ENCODE results near the gene MYLK. TPM values are rescaled to one million over a fixed set of nuclear protein-coding genes. Genes with fewer than 3 reads are reported as not detected.

The MYLK gene
- total and polyA plus RNA-seq, 2 of the 4 experiments (the other 2 are of a cell fraction) = 299 to 484 TPM

DNA sequence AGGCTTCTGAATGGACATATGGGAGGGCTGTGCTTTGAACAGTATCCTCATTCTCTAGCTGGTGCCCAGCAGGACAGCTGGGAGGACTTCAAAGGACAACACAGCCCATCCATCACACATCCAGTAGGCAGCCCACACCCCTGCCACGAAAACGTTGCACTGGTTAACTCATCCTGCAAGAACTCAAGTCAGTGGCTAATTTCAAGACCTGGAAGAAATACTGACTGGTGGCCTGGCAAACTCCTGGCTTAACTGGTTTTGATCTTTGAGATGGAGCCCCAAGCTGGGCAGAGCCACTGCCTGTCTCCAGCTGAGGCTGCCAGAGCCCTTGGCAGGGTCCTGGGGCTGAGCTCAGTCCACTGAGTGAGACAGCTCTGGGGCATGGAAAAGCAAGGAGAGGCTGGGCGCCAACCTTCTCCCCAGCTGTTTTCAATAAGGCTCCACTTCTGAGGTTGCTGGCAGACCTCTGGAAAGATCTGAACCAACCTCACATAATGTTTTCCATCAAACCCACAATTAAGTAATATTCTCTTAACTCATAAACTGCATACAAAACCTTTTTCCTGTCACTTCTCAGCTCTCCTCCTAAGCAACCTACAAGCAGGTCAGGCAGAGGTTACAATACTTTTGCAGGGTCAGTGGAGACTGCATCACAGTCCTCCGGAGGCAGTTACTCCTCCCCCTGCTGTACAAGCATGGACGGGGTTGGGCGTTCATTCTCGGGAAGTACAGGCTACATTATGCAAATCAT is 110.3 kb downstream of the MYLK start (continued):
- no peak for TF ChIP-seq NFE2L2 (IDR thresholded peaks at IDR 0.05; ENCODE audit: low read depth, low read length)
- TF ChIP-seq POLR2A (IDR thresholded peaks at IDR 0.05; ENCODE audit: low read depth, low read length) = no peak

DNA sequence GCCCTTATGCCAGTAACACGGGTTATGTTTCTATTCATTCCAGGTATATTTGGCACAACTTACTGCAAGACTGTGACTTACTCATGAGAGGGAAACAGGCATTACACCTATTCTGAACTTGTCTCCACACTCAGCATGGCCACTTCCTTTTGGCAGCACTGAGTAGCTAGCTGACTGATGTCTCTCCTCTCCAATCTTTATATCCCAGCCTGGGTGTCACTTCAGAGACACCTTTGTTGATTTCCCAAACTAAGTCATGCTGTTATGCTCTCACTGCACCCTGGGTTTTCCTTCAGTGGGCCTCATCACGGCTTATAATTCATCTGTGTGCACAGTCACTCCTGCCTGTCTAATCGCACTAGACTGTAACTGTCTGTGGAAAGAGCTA is 114.8 kb downstream of the MYLK start:
- DNase-seq (no peak), ATAC-seq (ENCODE audit: low read depth) (no peak)
- H2BK5ac ChIP-seq (ENCODE audit: low read depth, low read length, poor library complexity, severe bottlenecking) = peak overlapping the region; percentile 24
- peak overlapping the region in 1 of 2 experiments; percentile 49; a peak in 3 of 4 replicates for H4K8ac ChIP-seq (ENCODE audit: low read depth in 2 of 2, low read length in 2 of 2)
- peak overlapping the region; percentile 23; the same call in 1 of the 2 replicates for H3K27ac ChIP-seq (ENCODE audit: insufficient read depth, low read length)
- H3K23ac ChIP-seq (ENCODE audit: low read depth, low read length) = peak overlapping the region; percentile 90; the same call in 1 of the 2 replicates
- in situ Hi-C loops (cut with MboI; ENCODE audit: low sequenced_read_pairs) (no loop called here), intact Hi-C loops (cut with micrococcal nuclease) (no loop called here), dilution Hi-C loops (cut with HindIII; ENCODE audit: low sequenced_read_pairs, unreplicated experiment) (no loop called here)
- H3K18ac ChIP-seq (ENCODE audit: low read depth, low read length) = peak overlapping the region; percentile 60
- H3K4me2 ChIP-seq (ENCODE audit: low read depth, low read length) = no peak overlapping the region
- H2BK20ac ChIP-seq (ENCODE audit: low read depth, low read length) = peak overlapping the region; percentile 64
- H3K14ac ChIP-seq (replicated peaks; ENCODE audit: low read depth, low read length) = peak overlapping the region; percentile 69
- ChIA-PET POLR2A (ENCODE audit: unreplicated experiment) (no interaction called here), CTCF (no interaction called here)
- H3K9me3 ChIP-seq (ENCODE audit: control insufficient read depth, insufficient read depth, low read length) = no peaks in the 10 kb centered on the region; the same call in 1 of the 2 replicates
- H2BK120ac ChIP-seq (ENCODE audit: low read depth, low read length) = peak overlapping the region; percentile 83
- no peak overlapping the region for H2AK9ac ChIP-seq (replicated peaks; ENCODE audit: low read depth, low read length, poor library complexity)
- peak overlapping the region; percentile 70; the same call in 1 of the 2 replicates for H4K91ac ChIP-seq (ENCODE audit: insufficient read depth, low read depth, low read length)
- H3K9ac ChIP-seq (ENCODE audit: low read depth, low read length) = no peak overlapping the region
- H3K79me1 ChIP-seq (ENCODE audit: low read depth in 1 of 2, low read length in 2 of 2) = peaks cover 14 to 64% of the 10 kb centered on the region in 2 experiments
- H4K20me1 ChIP-seq (ENCODE audit: insufficient read depth, low read length) = no peaks in the 10 kb centered on the region
- no peak overlapping the region for H3K4me3 ChIP-seq (ENCODE audit: insufficient read depth, low read depth, low read length)
- H2BK15ac ChIP-seq (ENCODE audit: low read depth, low read length) = peak overlapping the region; percentile 51; the same call in 1 of the 3 replicates
- H2AK5ac ChIP-seq (ENCODE audit: low read depth, low read length) = peak overlapping the region; percentile 86; the same call in 1 of the 2 replicates
- peaks cover 33% of the 10 kb centered on the region for H3K36me3 ChIP-seq (ENCODE audit: control insufficient read depth, insufficient read depth, low read length)
- H3K4me1 ChIP-seq (ENCODE audit: control insufficient read depth, insufficient read depth, low read length) = peaks cover 21% of the 10 kb centered on the region
- peaks cover 29% of the 10 kb centered on the region for H3K9me1 ChIP-seq (ENCODE audit: insufficient read depth, low read length)
- peak overlapping the region; percentile 57 for H4K5ac ChIP-seq (ENCODE audit: low read depth, low read length)
- BruUV-seq (replicated peaks) = no TSS peak
- H3K56ac ChIP-seq (ENCODE audit: extremely low read depth, insufficient read depth, low read length) = no peak overlapping the region
- H3K4ac ChIP-seq (ENCODE audit: low read depth, low read length) = peak overlapping the region; percentile 73
- no CpG with 5 or more reads among the region's 3 CpGs for WGBS, 2 experiments (ENCODE audit: extremely low coverage in 2 of 2, insufficient read length in 1 of 2)
- no peaks in the 10 kb centered on the region for H3K27me3 ChIP-seq (ENCODE audit: control insufficient read depth, insufficient read depth, low read length)
- no peak overlapping the region for H2AFZ ChIP-seq (replicated peaks; ENCODE audit: low read length, poor library complexity)
- TF ChIP-seq CHD1 (IDR thresholded peaks at IDR 0.05; ENCODE audit: low read depth, low read length) (no peak), MAZ (IDR thresholded peaks at IDR 0.05; ENCODE audit: borderline replicate concordance, low read depth, low read length) (no peak), MXI1 (IDR thresholded peaks at IDR 0.05; ENCODE audit: borderline replicate concordance, low read depth, low read length) (no peak), SMC3 (IDR thresholded peaks at IDR 0.05; ENCODE audit: low read depth, low read length) (no peak), POLR2A (IDR thresholded peaks at IDR 0.05; ENCODE audit: low read depth, low read length) (no peak), RAD21 (IDR thresholded peaks at IDR 0.05; ENCODE audit: low read length) (no peak), NFE2L2 (IDR thresholded peaks at IDR 0.05; ENCODE audit: low read depth, low read length) (no peak), RCOR1 (IDR thresholded peaks at IDR 0.05; ENCODE audit: insufficient replicate concordance, low read length) (no peak), RFX5 (IDR thresholded peaks at IDR 0.05; ENCODE audit: low read depth, low read length) (no peak), CEBPB (IDR thresholded peaks at IDR 0.05; ENCODE audit: low read depth, low read length) (no peak), FOS (IDR thresholded peaks at IDR 0.05; ENCODE audit: low read depth, low read length) (no peak), BHLHE40 (IDR thresholded peaks at IDR 0.05; ENCODE audit: low read depth, low read length) (no peak)
- TF ChIP-seq, protein P1, sequence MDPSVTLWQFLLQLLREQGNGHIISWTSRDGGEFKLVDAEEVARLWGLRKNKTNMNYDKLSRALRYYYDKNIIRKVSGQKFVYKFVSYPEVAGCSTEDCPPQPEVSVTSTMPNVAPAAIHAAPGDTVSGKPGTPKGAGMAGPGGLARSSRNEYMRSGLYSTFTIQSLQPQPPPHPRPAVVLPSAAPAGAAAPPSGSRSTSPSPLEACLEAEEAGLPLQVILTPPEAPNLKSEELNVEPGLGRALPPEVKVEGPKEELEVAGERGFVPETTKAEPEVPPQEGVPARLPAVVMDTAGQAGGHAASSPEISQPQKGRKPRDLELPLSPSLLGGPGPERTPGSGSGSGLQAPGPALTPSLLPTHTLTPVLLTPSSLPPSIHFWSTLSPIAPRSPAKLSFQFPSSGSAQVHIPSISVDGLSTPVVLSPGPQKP (IDR thresholded peaks at IDR 0.05; ENCODE audit: borderline replicate concordance, low read depth, low read length) = no peak
- TF ChIP-seq, protein P2, sequence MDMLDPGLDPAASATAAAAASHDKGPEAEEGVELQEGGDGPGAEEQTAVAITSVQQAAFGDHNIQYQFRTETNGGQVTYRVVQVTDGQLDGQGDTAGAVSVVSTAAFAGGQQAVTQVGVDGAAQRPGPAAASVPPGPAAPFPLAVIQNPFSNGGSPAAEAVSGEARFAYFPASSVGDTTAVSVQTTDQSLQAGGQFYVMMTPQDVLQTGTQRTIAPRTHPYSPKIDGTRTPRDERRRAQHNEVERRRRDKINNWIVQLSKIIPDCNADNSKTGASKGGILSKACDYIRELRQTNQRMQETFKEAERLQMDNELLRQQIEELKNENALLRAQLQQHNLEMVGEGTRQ (IDR thresholded peaks at IDR 0.05; ENCODE audit: low read depth, low read length) = no peak

Measured in IMR-90 (cell line).